ENCODE measurements around the gene DUSP2.
A peak's percentile ranks its signal among the peaks of the same experiment; 100 is the strongest.
"Not testable (repeated sequence)": the region's sequence is repeated elsewhere in the genome, so short reads cannot be mapped to it uniquely, and the experiment has no call there.

Gene DUSP2

DNA sequence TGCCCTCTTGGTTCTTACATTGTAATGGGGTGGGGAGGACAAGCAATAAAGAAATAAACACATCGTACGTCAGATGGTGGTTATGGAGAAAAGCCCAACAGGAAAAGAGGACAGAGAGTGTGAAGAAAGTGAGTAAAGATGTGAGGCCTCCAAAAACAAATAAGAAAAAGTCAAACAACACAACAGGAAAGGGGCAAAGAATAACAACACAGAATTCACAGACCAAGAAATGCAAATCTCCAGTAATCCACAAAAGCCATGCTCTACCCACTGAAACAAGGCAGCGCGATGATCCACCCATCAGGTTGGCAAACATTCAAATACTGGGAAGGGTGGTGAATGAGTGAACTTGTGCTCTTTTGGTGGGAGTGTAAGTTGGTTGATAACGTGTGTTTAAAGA is 16.7 kb upstream of the DUSP2 start:
- DNase-seq (ENCODE audit: low spot score): no peak
- TF ChIP-seq, protein P1, sequence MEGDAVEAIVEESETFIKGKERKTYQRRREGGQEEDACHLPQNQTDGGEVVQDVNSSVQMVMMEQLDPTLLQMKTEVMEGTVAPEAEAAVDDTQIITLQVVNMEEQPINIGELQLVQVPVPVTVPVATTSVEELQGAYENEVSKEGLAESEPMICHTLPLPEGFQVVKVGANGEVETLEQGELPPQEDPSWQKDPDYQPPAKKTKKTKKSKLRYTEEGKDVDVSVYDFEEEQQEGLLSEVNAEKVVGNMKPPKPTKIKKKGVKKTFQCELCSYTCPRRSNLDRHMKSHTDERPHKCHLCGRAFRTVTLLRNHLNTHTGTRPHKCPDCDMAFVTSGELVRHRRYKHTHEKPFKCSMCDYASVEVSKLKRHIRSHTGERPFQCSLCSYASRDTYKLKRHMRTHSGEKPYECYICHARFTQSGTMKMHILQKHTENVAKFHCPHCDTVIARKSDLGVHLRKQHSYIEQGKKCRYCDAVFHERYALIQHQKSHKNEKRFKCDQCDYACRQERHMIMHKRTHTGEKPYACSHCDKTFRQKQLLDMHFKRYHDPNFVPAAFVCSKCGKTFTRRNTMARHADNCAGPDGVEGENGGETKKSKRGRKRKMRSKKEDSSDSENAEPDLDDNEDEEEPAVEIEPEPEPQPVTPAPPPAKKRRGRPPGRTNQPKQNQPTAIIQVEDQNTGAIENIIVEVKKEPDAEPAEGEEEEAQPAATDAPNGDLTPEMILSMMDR (IDR thresholded peaks at IDR 0.05; ENCODE audit: extremely low read depth, missing control alignments): no peak

DNA sequence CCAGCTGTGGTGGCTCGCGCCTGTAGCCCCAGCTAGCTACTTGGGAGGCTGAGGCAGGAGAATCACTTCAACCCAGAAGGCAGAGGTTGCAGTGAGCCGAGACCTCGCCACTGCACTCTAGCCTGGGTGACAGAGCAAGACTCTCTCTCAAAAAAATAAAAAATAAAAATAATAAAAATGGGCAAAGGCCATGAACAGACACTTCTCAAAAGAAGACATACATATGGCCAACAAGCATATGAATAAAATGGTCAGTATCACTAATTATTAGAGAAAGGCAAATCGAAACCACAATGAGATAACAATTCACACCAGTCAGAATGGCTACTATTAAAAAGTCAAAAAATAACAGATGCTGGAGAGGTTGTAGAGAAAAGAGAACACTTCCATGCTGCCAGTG is 15.1 kb upstream of the DUSP2 start:
- not testable (repeated sequence) for DNase-seq (ENCODE audit: low spot score)

DNA sequence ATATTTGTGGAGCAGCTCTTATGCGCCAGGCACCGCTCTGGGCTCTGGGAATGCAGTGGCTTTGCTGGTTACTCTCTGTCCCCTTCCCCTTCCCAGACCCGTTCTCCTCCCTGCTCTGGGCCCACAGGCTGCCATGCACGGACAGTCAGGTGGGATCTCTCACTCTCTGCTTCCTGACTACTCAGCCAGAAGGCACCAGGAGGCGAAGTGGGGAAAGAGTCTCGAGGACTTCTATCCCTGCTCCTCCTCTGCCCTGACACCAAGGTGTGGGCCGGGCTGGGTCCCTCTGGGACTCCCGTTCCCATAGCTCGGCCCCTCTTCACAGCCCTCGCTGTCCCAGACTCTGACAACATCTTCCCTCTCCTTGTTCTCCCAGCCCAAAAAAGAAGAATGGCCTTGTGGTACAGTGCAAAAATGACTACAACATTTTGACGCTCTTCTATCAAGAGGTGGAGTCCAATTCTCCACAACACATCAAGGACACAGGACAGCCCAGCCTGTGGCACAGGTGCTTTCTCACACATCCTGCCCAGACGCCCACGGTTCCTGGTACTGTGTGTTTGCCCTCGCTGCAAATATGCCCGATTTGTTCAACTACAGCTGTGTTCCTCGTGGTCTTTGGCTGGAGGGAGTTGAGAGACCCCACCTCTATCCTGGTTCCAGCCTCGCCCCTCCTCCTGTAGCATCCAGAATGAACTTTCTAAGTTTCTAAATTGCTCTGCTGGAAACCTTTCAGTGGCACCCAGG is 14.0 kb upstream of the DUSP2 start:
- TF ChIP-seq, protein P1 (IDR thresholded peaks at IDR 0.05; ENCODE audit: extremely low read depth, missing control alignments): no peak
- DNase-seq (ENCODE audit: low spot score): peak; percentile 32

DNA sequence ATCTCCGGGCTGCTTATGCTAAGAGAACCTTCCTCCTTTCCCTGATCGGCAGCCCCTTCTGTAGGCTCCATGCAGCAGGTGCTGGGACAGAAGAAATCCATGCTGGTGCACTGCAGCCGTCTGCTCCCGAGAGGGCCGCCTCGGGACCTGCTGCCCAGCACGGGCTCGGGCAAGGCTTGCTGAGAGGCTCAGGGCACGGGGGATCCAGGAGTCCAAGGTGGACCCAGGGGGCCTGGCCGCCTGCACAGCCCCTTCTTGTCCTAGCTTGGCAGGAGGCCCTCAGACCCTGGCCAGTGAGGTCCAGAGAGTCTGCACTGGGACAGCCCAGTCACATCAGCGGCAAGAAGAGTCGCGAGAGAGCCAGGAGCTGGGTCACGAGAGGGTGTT is 13.3 kb upstream of the DUSP2 start:
- TF ChIP-seq, protein P1 (IDR thresholded peaks at IDR 0.05; ENCODE audit: extremely low read depth, missing control alignments): no peak
- no peak for DNase-seq (ENCODE audit: low spot score)

DNA sequence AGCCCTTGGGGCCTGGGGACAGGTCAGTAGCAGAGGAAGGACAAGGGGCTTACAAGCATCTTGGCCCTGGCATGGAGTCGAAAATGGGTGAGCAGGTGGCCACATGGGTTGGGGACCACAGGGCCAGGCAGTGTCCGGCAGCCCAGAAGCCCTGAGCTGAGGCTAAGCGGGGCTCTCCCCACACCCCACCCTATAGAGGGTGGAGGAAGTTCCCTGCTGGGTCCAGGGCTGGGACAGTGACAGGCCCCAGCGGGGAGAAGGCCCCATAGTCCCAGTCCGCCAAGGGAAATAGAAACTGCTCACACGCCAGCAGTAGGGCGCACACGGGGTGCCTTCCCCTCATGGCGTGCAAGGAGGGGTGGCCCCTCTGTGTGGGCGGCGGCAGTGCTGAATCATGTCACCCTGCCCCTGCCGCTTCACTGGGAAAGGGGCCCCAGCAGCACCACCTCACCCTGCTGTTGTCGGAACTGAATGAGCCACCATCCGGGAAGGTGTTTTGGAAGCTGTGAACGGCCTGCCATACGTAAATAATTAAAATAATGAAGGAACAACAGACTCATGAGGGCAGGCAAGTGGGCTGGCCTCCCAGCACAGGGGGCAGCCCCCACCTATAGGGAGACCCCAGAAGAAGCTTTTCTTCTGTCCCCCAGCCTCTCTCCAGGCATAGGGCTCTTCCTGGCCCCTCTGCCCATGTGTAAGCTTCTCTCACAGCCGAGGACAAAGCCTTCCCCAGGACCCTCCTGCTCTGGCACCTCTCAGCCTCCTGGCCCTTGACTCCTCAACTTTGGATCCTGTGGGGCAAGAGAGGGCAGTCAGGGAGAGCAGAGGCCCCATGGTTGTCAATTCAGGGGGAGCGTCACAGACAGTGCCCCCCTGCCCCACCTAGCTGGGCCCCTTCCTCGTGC is 12.7 kb upstream of the DUSP2 start:
- DNase-seq (ENCODE audit: low spot score): peak; percentile 75
- TF ChIP-seq, protein P1 (IDR thresholded peaks at IDR 0.05; ENCODE audit: extremely low read depth, missing control alignments): no peak

DNA sequence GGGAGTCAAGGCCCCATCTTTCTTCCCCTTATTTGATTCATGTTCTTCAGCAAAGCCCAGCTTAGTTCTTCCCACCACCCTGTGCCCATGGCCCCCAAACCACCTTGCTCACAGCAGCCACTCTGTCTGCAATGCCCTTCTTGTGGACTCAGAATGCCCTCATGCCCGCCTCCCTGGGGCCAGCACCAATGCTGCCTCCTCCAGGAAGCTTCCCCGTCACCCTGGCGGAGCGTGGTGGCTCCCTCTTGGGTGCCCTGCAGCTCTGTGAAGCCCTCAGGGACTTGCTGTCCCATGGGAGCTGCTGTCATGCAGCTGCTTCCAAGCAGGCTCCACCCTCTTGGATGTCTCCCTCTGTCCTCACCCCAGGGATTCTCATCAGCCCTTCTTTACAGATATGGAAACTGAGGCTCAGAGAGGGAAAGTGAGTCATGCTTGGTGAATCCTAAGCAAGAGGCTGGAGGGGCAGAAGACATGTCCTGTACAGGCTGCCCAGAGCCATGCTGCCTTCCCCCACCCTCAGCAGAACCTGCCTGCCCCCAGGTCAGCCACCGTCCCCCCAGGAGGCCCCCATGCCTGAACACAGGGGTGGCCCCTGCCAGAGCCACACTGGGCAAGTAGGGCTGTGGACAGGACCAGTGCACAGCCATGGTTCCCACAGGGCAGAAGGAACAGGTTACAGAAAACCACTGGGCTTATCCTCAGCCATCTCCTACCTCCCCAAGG is 11.8 kb upstream of the DUSP2 start:
- TF ChIP-seq, protein P1 (IDR thresholded peaks at IDR 0.05; ENCODE audit: extremely low read depth, missing control alignments): no peak
- DNase-seq (ENCODE audit: low spot score): peak; percentile 45

DNA sequence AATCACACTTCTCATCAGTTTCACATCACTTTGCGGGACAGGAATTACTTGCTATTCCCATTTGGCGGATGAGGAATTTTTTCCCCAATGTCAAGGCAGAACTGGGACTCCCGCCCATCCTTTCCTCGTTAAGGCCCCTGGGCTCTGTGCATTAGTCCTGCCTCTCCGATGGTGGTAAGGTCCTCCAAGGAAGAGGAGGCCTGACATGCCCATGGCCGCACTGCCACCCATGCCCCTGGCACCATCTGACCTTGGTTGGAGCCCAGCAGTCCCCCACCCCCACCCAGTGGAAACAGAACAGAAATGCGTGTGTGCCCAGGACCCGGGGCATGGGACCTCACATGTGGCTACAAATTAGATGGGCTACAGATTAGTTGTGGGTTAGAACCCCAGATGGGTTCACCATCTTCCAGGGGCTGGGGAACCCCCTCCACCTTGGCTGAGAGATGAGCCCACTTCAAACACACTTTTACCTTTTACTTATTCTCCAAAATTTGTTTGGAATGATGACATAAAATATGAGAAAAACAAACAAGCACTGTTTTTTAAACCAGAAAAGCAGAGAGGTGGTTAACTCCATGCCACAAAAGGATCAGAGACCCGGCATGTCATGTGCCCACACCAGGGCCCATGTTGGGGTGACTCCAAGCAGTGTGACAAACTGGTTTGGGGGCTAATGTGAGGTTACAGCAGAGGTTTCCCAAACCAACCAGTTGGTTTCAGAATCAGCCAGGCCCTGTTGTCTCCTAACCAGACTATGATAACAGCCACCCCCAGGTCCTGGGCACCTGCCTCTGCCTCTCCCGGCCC is 11.0 kb upstream of the DUSP2 start:
- DNase-seq (ENCODE audit: low spot score): peak; percentile 22

More for the DNA sequence above, 11.0 kb upstream of the DUSP2 start:
- TF ChIP-seq, protein P1 (IDR thresholded peaks at IDR 0.05; ENCODE audit: extremely low read depth, missing control alignments): no peak
